ENCODE measurements around the gene SETD1B.

Gene SETD1B

DNA sequence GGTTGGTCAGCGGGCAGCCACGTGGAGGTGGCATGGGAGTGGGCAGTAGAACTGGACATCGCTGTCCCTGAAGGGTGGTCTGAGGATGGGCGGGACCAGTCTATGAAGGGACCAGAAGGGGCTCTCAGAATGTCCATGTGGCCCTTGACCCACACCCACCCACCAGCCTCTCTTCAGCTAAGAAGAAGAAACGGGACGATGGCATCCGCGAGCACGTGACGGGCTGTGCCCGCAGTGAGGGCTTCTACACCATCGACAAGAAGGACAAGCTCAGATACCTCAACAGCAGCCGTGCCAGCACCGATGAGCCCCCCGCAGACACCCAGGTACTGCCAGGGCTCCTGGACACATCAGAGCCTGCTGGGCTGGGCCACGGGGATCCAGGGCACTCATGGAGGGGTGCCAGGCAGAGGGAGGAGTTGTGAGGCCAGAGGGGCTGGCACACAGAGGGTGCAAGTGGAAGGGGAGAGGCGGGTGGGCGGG is 21.3 kb downstream of the SETD1B start:
- Histone ChIP-seq H4K20me1 (ENCODE audit: insufficient read depth, low read length, poor library complexity, severe bottlenecking) (no peaks in the 10 kb centered on the region), H3K79me2 (ENCODE audit: insufficient read depth, low read length) (no peaks in the 10 kb centered on the region), H3K9me3 (ENCODE audit: insufficient read depth, low read depth, low read length) (no peaks in the 10 kb centered on the region), H3K36me3 (ENCODE audit: insufficient read depth, low read length) (peaks cover 32% of the 10 kb centered on the region; the same call in 1 of the 2 replicates), H2AFZ (ENCODE audit: low read length) (no peak overlapping the region), H3K4me3 (ENCODE audit: low read length, poor library complexity, severe bottlenecking) (no peak overlapping the region), H3K9ac (ENCODE audit: low read depth, low read length, poor library complexity, severe bottlenecking) (no peak overlapping the region), H3K27me3 (ENCODE audit: insufficient read depth, low read length, poor library complexity, severe bottlenecking) (no peaks in the 10 kb centered on the region), H3F3A (ENCODE audit: low read depth) (no peaks in the 10 kb centered on the region), H3K4me1 (ENCODE audit: insufficient read depth, low read length, poor library complexity, severe bottlenecking) (no peaks in the 10 kb centered on the region), H3K9me2 (replicated peaks; ENCODE audit: low read depth, low read length) (no peaks in the 10 kb centered on the region), H3K4me2 (ENCODE audit: low read depth, low read length, poor library complexity, severe bottlenecking) (no peak overlapping the region)
- TF ChIP-seq, protein P1, sequence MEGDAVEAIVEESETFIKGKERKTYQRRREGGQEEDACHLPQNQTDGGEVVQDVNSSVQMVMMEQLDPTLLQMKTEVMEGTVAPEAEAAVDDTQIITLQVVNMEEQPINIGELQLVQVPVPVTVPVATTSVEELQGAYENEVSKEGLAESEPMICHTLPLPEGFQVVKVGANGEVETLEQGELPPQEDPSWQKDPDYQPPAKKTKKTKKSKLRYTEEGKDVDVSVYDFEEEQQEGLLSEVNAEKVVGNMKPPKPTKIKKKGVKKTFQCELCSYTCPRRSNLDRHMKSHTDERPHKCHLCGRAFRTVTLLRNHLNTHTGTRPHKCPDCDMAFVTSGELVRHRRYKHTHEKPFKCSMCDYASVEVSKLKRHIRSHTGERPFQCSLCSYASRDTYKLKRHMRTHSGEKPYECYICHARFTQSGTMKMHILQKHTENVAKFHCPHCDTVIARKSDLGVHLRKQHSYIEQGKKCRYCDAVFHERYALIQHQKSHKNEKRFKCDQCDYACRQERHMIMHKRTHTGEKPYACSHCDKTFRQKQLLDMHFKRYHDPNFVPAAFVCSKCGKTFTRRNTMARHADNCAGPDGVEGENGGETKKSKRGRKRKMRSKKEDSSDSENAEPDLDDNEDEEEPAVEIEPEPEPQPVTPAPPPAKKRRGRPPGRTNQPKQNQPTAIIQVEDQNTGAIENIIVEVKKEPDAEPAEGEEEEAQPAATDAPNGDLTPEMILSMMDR (conservative IDR thresholded peaks at IDR 0.05; ENCODE audit: low read length) = no peak
- no peak for TF ChIP-seq EZH2phosphoT487 (IDR thresholded peaks at IDR 0.05; ENCODE audit: borderline replicate concordance)

DNA sequence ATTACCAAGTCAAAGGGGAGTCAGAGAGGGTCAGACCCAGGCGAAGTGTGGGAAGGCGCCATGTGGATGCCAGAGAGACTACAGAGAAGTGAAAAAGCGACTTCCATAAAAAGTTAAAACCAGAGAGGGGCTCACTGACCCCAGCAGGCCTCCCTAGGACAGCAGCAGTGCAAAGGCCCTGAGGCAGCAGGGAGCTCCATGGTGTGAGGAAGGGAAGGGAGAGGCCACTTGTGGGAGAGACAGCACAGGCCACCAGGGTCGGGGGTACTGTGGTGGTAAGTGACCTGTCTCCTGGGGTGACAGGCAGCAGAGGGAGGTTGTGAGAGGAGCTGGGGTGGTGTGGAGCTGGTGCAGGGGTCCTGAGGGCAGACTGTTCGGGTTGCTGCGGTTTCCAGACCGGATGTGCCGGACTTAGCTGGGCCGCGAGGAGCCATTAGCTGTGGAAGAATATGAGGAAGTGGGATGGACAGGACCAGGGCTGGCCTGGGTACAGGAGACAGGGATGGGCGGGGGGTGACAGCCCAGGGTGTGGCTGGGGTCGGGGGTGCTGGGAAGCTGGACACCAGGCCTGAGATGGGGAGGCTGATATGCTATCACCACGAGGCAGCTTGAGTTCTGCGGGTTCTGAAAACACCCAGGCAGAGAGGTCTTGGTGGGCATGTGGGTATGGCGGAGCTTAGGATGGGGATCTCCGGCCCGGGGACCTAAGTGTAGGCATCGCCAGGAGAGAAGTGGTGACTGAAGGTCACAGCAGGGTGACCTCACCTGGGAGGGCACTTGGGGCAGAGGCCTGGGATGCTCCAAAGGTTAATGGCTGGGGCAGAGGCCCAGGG is 22.7 kb downstream of the SETD1B start:
- H3K9me3 ChIP-seq (ENCODE audit: insufficient read depth, low read depth, low read length) = no peaks in the 10 kb centered on the region
- H3K9me2 ChIP-seq (replicated peaks; ENCODE audit: low read depth, low read length) = no peaks in the 10 kb centered on the region
- H3K4me2 ChIP-seq (ENCODE audit: low read depth, low read length, poor library complexity, severe bottlenecking) = no peak overlapping the region
- H4K20me1 ChIP-seq (ENCODE audit: insufficient read depth, low read length, poor library complexity, severe bottlenecking) = no peaks in the 10 kb centered on the region
- no peak overlapping the region for H2AFZ ChIP-seq (ENCODE audit: low read length)
- H3F3A ChIP-seq (ENCODE audit: low read depth) = no peaks in the 10 kb centered on the region
- TF ChIP-seq EZH2phosphoT487 (IDR thresholded peaks at IDR 0.05; ENCODE audit: borderline replicate concordance) = no peak
- no peaks in the 10 kb centered on the region for H3K4me1 ChIP-seq (ENCODE audit: insufficient read depth, low read length, poor library complexity, severe bottlenecking)
- no peak overlapping the region for H3K4me3 ChIP-seq (ENCODE audit: low read length, poor library complexity, severe bottlenecking)
- H3K27me3 ChIP-seq (ENCODE audit: insufficient read depth, low read length, poor library complexity, severe bottlenecking) = no peaks in the 10 kb centered on the region
- no peaks in the 10 kb centered on the region for H3K79me2 ChIP-seq (ENCODE audit: insufficient read depth, low read length)
- H3K36me3 ChIP-seq (ENCODE audit: insufficient read depth, low read length) = peaks cover 33% of the 10 kb centered on the region; the same call in 1 of the 2 replicates
- no peak overlapping the region for H3K9ac ChIP-seq (ENCODE audit: low read depth, low read length, poor library complexity, severe bottlenecking)

DNA sequence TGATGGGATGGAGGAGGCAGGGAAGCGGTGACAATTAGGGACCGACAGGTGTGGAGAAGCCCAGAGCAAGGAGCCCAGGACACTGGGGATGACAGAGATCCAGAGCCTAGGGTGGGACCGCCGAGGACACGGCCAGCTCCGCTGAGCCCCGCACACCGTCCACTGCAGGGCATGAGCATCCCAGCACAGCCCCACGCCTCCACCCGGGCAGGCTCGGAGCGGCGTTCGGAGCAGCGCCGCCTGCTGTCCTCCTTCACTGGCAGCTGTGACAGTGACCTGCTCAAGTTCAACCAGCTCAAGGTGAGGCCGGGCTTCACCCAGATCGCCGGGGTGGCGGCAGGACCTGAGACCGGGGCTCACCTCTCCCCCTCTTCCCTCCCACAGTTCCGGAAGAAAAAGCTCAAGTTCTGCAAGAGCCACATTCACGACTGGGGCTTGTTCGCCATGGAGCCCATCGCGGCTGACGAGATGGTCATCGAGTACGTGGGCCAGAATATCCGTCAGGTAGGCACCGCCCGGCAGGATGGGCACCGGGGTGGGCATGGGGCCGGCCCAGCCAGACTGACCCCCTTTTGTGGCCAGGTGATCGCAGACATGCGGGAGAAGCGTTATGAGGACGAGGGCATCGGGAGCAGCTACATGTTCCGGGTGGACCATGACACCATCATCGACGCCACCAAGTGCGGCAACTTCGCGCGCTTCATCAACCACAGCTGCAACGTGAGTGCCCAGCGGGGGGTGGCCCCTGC is 23.7 kb downstream of the SETD1B start:
- H3K4me2 ChIP-seq (ENCODE audit: low read depth, low read length, poor library complexity, severe bottlenecking) = no peak overlapping the region
- H3K4me1 ChIP-seq (ENCODE audit: insufficient read depth, low read length, poor library complexity, severe bottlenecking) = no peaks in the 10 kb centered on the region
- peaks cover 33% of the 10 kb centered on the region; the same call in 1 of the 2 replicates for H3K36me3 ChIP-seq (ENCODE audit: insufficient read depth, low read length)
- no peaks in the 10 kb centered on the region for H3K9me2 ChIP-seq (replicated peaks; ENCODE audit: low read depth, low read length)
- no peak overlapping the region for H3K4me3 ChIP-seq (ENCODE audit: low read length, poor library complexity, severe bottlenecking)
- H3F3A ChIP-seq (ENCODE audit: low read depth) = no peaks in the 10 kb centered on the region
- no peaks in the 10 kb centered on the region for H3K27me3 ChIP-seq (ENCODE audit: insufficient read depth, low read length, poor library complexity, severe bottlenecking)
- no peak overlapping the region for H2AFZ ChIP-seq (ENCODE audit: low read length)
- H3K9ac ChIP-seq (ENCODE audit: low read depth, low read length, poor library complexity, severe bottlenecking) = no peak overlapping the region
- no peaks in the 10 kb centered on the region for H3K9me3 ChIP-seq (ENCODE audit: insufficient read depth, low read depth, low read length)
- H4K20me1 ChIP-seq (ENCODE audit: insufficient read depth, low read length, poor library complexity, severe bottlenecking) = no peaks in the 10 kb centered on the region
- TF ChIP-seq EZH2phosphoT487 (IDR thresholded peaks at IDR 0.05; ENCODE audit: borderline replicate concordance) = no peak
- H3K79me2 ChIP-seq (ENCODE audit: insufficient read depth, low read length) = no peaks in the 10 kb centered on the region

DNA sequence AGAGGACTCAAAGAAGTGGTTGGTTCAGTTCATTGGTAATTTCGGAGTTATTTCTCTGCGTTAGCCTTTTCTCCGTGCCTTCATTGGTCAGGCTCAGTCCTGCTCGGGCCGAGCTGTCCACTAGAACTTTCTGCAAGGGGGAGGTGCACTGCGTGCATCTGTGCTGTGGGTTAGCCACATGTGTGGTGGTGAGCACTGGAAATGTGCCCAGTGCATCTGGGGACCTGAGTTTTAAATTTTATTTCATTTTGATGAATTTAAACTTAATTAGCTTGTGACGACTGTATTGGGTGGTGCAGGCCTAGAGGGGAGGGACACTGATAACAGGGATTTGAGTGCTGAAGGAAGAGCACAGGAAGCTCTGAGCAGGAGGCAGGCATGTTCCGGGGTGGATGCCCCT is 24.5 kb downstream of the SETD1B start:
- no peaks in the 10 kb centered on the region for H3K9me2 ChIP-seq (replicated peaks; ENCODE audit: low read depth, low read length)
- no peaks in the 10 kb centered on the region for H3K4me1 ChIP-seq (ENCODE audit: insufficient read depth, low read length, poor library complexity, severe bottlenecking)
- no peaks in the 10 kb centered on the region for H4K20me1 ChIP-seq (ENCODE audit: insufficient read depth, low read length, poor library complexity, severe bottlenecking)
- H3K36me3 ChIP-seq (ENCODE audit: insufficient read depth, low read length) = peaks cover 33% of the 10 kb centered on the region; the same call in 1 of the 2 replicates
- no peaks in the 10 kb centered on the region for H3F3A ChIP-seq (ENCODE audit: low read depth)
- H3K9me3 ChIP-seq (ENCODE audit: insufficient read depth, low read depth, low read length) = no peaks in the 10 kb centered on the region
- no peak overlapping the region for H3K9ac ChIP-seq (ENCODE audit: low read depth, low read length, poor library complexity, severe bottlenecking)
- TF ChIP-seq, protein P1 (conservative IDR thresholded peaks at IDR 0.05; ENCODE audit: low read length) = no peak
- TF ChIP-seq EZH2phosphoT487 (IDR thresholded peaks at IDR 0.05; ENCODE audit: borderline replicate concordance) = no peak
- H3K4me2 ChIP-seq (ENCODE audit: low read depth, low read length, poor library complexity, severe bottlenecking) = no peak overlapping the region
- no peak overlapping the region for H2AFZ ChIP-seq (ENCODE audit: low read length)
- H3K79me2 ChIP-seq (ENCODE audit: insufficient read depth, low read length) = no peaks in the 10 kb centered on the region
- H3K4me3 ChIP-seq (ENCODE audit: low read length, poor library complexity, severe bottlenecking) = no peak overlapping the region
- H3K27me3 ChIP-seq (ENCODE audit: insufficient read depth, low read length, poor library complexity, severe bottlenecking) = no peaks in the 10 kb centered on the region
